H7 (cell line): ENCODE measurements around the gene ARHGAP44. TPM values are rescaled to one million over a fixed set of nuclear protein-coding genes. Genes with fewer than 3 reads are reported as not detected.
A peak's percentile ranks its signal among the peaks of the same experiment; 100 is the strongest.
"Not testable (repeated sequence)": the region's sequence is repeated elsewhere in the genome, so short reads cannot be mapped to it uniquely, and the experiment has no call there.

ENCODE experiments used
- DNase-seq: peaks from one replicate; pipeline ENCODE4 v3.0.0; 2012
- H3K27me3 ChIP-seq: 2 replicates; pipeline ENCODE4 v1.6.0; 2011; ENCODE audit warnings: mild to moderate bottlenecking, low read length; ENCODE audit not compliant: control insufficient read depth, insufficient read depth
- H3K36me3 ChIP-seq: replicated peaks from 2 replicates; pipeline ENCODE4 v1.5.1; 2011; ENCODE audit warnings: low read length; ENCODE audit not compliant: control insufficient read depth, insufficient read depth
- H3K4me3 ChIP-seq: 2 replicates; pipeline ENCODE4 v1.5.1; 2011; ENCODE audit warnings: low read depth, mild to moderate bottlenecking, control low read depth, low read length, moderate library complexity; ENCODE audit not compliant: insufficient read depth
- total RNA-seq: library from RNA; depleted of rRNA; stranded (reverse); fragments of >200 nt; shearing (Covaris generic); gene quantifications from 2 replicates; pipeline ENCODE4 v1.2.3, GENCODE V29; 2014

The ARHGAP44 gene
- total RNA-seq, 1 experiment from 2014 or later = 9.2 TPM

GRCh38 chr17:12842936-12843335 lies 53.6 kb downstream of the ARHGAP44 start:
- no peak for DNase-seq
- Histone ChIP-seq H3K36me3 (no peaks in the 10 kb centered on the region), H3K4me3 (no peak overlapping the region), H3K27me3 (no peaks in the 10 kb centered on the region)

- H3K36me3 ChIP-seq = no peaks in the 10 kb centered on the region
- H3K4me3 ChIP-seq = no peak overlapping the region
- no peaks in the 10 kb centered on the region for H3K27me3 ChIP-seq
- DNase-seq = no peak
Observed at GRCh38 chr17:12850996-12851395, 61.7 kb downstream of the ARHGAP44 start.

DNA sequence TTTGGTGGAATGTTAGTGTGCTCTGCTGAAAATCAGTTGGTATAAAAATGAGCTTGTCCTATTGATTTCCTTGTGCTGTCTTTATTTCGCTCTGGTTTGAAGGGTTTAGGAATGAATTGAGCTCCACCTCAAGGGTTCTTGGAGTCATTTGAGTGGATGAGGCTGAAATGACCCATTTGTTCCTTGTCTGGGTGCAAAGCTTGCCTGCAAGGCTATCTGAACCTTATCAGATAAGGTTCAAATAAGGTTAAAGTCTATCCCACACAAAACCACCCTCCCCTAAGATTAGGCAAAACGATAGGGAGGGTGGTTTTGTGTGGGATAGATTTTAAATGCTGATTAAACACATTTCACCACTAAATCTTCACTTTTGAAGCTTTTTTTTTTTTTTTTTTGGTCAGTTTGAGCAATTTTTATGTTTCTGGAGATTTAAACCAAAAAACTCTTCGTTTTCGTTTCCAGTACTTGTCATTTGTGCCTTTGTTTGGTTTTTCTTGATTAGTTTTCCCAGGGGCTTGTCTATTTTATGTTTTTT lies 62.7 kb downstream of the ARHGAP44 start:
- H3K36me3 ChIP-seq = no peaks in the 10 kb centered on the region
- H3K27me3 ChIP-seq = no peaks in the 10 kb centered on the region
- no peak for DNase-seq
- no peak overlapping the region for H3K4me3 ChIP-seq

DNA sequence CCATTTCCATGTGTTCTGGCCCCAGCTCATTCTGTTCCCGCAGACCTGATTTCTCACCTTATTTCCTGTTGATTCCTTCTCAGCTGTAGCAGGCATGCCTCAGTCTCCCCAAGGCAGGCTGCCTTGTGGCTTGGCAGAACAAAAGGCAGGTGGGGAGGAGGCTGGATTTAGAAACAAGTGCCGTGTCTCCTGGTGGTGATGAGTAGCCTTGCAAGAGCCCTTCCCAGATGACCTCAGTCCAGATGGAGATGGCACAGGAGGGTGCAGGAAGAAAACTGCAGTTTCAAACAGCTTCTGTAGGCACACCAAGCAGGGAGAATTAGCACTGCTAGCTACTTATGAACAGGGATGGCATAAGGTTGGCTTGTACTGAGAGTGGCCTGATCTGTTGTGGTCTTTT lies 64.6 kb downstream of the ARHGAP44 start:
- H3K4me3 ChIP-seq = no peak overlapping the region
- peak; percentile 46 for DNase-seq
- no peaks in the 10 kb centered on the region for H3K27me3 ChIP-seq
- H3K36me3 ChIP-seq = no peaks in the 10 kb centered on the region

DNA sequence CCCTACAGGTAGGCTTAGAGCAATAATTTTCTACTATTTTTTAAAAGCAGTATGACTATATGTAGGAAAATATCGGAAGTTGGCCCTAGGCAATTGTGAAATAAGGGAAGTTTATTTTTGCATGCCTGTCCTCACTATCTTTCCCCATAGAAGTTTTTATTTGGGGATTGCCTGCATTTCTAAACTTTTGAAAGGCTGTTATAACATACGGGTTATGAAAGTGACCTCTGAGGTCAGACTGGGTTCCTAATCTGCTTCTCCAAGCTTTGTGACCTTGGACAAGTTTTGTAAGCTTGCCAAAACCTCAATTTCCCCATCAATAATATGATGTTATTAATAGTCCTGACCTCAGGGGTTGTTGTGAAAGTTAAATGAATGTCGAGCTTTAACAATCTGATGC lies 67.1 kb downstream of the ARHGAP44 start:
- no peaks in the 10 kb centered on the region for H3K27me3 ChIP-seq
- no peaks in the 10 kb centered on the region for H3K36me3 ChIP-seq
- DNase-seq = no peak
- H3K4me3 ChIP-seq = no peak overlapping the region

- Histone ChIP-seq H3K4me3 (no peak overlapping the region), H3K27me3 (no peaks in the 10 kb centered on the region), H3K36me3 (no peaks in the 10 kb centered on the region)
- no peak for DNase-seq
Observed at GRCh38 chr17:12857592-12857991, 68.3 kb downstream of the ARHGAP44 start.

- Histone ChIP-seq H3K4me3 (no peak overlapping the region), H3K27me3 (no peaks in the 10 kb centered on the region), H3K36me3 (no peaks in the 10 kb centered on the region)
- DNase-seq = no peak
Observed at GRCh38 chr17:12859520-12859919, 70.2 kb downstream of the ARHGAP44 start.

- H3K4me3 ChIP-seq = no peak overlapping the region
- no peaks in the 10 kb centered on the region for H3K36me3 ChIP-seq
- no peaks in the 10 kb centered on the region for H3K27me3 ChIP-seq
- DNase-seq = no peak
Observed at GRCh38 chr17:12865769-12866168, 76.5 kb downstream of the ARHGAP44 start.

GRCh38 chr17:12866244-12866643 lies 76.9 kb downstream of the ARHGAP44 start:
- H3K27me3 ChIP-seq = no peaks in the 10 kb centered on the region
- no peaks in the 10 kb centered on the region for H3K36me3 ChIP-seq
- H3K4me3 ChIP-seq = no peak overlapping the region
- DNase-seq = no peak

GRCh38 chr17:12867726-12868125 lies 78.4 kb downstream of the ARHGAP44 start:
- no peaks in the 10 kb centered on the region for H3K27me3 ChIP-seq
- H3K4me3 ChIP-seq = no peak overlapping the region
- DNase-seq = no peak
- no peaks in the 10 kb centered on the region for H3K36me3 ChIP-seq

DNA sequence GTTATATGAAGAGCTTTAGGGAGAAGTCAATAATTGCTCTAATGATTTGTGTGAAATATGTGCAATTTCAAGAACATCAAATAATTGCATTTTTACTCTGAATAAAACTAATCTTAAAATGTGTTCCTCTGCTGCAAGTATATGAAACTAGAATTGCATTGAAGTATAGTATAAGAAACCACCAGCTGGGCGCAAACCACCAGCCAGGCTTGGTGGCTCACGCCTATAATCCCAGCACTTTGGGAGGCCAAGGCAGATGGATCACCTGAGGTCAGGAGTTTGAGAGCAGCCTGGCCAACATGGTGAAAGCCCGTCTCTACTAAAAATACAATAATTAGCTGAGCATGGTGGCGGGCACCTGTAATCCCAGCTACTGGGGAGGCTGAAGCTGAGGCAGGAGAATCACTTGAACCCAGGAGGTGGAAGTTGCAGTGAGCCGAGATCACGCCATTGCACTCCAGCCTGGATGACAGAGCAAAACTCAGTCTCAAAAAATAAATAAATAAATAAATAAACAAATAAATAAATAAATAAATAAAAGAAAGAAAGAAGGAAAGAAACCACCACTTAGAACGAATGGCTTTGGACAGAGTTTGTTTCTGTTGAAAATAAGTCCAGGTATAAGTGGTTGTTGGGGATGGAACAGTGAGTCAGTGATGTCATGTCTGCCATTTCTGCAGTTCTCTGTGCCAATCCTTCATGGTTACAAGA lies 84.3 kb downstream of the ARHGAP44 start:
- H3K27me3 ChIP-seq, H3K4me3 ChIP-seq, DNase-seq, H3K36me3 ChIP-seq: not testable (repeated sequence)

- no peaks in the 10 kb centered on the region for H3K27me3 ChIP-seq
- no peaks in the 10 kb centered on the region for H3K36me3 ChIP-seq
- no peak for DNase-seq
- H3K4me3 ChIP-seq = no peak overlapping the region
Observed at GRCh38 chr17:12877953-12878669, 88.8 kb downstream of the ARHGAP44 start.

GRCh38 chr17:12879096-12879495 lies 89.8 kb downstream of the ARHGAP44 start:
- not testable (repeated sequence) for H3K4me3 ChIP-seq, H3K27me3 ChIP-seq, DNase-seq, H3K36me3 ChIP-seq

DNA sequence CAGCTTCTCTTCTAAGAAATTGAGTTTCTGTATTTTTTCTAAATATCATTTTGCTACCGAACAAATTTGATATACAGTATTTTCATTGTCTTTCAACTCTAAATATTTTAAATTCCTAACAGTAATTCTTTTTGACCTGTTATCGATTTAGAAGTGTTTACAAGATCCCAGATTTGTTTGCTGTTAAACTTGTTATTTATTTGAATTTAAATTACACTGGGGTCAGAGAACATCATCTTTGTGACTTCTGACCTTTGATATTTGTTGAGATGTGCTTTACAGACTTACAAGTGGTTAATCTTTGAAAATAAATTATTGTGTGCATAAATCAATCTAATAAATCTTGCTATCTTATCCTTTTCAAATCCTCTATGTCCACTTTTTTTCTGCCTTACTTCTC lies 94.2 kb downstream of the ARHGAP44 start:
- no peaks in the 10 kb centered on the region for H3K36me3 ChIP-seq
- no peak for DNase-seq
- H3K27me3 ChIP-seq = no peaks in the 10 kb centered on the region
- no peak overlapping the region for H3K4me3 ChIP-seq

- no peak for DNase-seq
- no peaks in the 10 kb centered on the region for H3K36me3 ChIP-seq
- H3K27me3 ChIP-seq = no peaks in the 10 kb centered on the region
Observed at GRCh38 chr17:12887088-12887487, 97.8 kb downstream of the ARHGAP44 start.

More at GRCh38 chr17:12887088-12887487, 97.8 kb downstream of the ARHGAP44 start:
- no peak overlapping the region for H3K4me3 ChIP-seq
